Natural killer cell (primary cell): ENCODE data around the gene SPATA31C1. TPM values are rescaled to one million over a fixed set of nuclear protein-coding genes. Genes with fewer than 3 reads are reported as not detected.
"Not testable (repeated sequence)": the region's sequence is repeated elsewhere in the genome, so short reads cannot be mapped to it uniquely, and the experiment has no call there.

Source experiments
- ATAC-seq, 3 donors: fragments of 150-1000 bp in 2 of 3; fragments of 200-7000 bp in 1 of 3; cut with Tn5 transposase; 1 replicate in 1 of 3; 2 replicates in 2 of 3; pipeline ENCODE4 v1.10.0; 2021; ENCODE audit warnings: mild to moderate bottlenecking in 2 of 3, moderate library complexity in 2 of 3
- DNase-seq, 2 donors: peaks; one replicate each; pipeline versions ENCODE4 v3.0.0 to v3.0.0-alpha.2; 2013 to 2021; ENCODE audit warnings: mixed read lengths in 1 of 2
- H3K27ac ChIP-seq: one replicate; pipeline ENCODE4 v1.5.1; 2013; ENCODE audit warnings: mild to moderate bottlenecking, low read length
- H3K27me3 ChIP-seq: one replicate; pipeline ENCODE4 v1.6.1; 2013; ENCODE audit warnings: low read length; ENCODE audit not compliant: control insufficient read depth, insufficient read depth
- H3K36me3 ChIP-seq: one replicate; pipeline ENCODE4 v1.6.1; 2013; ENCODE audit warnings: low read length; ENCODE audit not compliant: control insufficient read depth, insufficient read depth
- H3K4me1 ChIP-seq: one replicate; pipeline ENCODE4 v1.6.1; 2013; ENCODE audit warnings: low read length; ENCODE audit not compliant: control insufficient read depth, insufficient read depth
- H3K4me3 ChIP-seq: one replicate; pipeline ENCODE4 v1.5.1; 2013; ENCODE audit warnings: low read length
- H3K9me3 ChIP-seq: one replicate; pipeline ENCODE4 v1.6.1; 2013; ENCODE audit warnings: low read length; ENCODE audit not compliant: control insufficient read depth, insufficient read depth
- H3K27ac Mint-ChIP-seq, 2 donors: one replicate each; pipeline ENCODE4 v1.8.0; 2022; ENCODE audit warnings: mild to moderate bottlenecking in 2 of 2, mixed read lengths in 2 of 2, moderate library complexity in 1 of 2
- H3K27me3 Mint-ChIP-seq, 2 donors: one replicate each; pipeline ENCODE4 v1.8.0; 2022; ENCODE audit warnings: low read depth in 2 of 2, mixed read lengths in 2 of 2
- H3K36me3 Mint-ChIP-seq: one replicate; pipeline ENCODE4 v1.8.0; 2022; ENCODE audit warnings: mixed read lengths
- H3K4me1 Mint-ChIP-seq, 2 donors: one replicate each; pipeline ENCODE4 v1.8.0; 2022; ENCODE audit warnings: mixed read lengths in 2 of 2
- H3K4me3 Mint-ChIP-seq: one replicate; pipeline ENCODE4 v1.8.0; 2022; ENCODE audit warnings: mild to moderate bottlenecking, moderate library complexity, mixed read lengths
- H3K9me3 Mint-ChIP-seq, 2 donors: one replicate each; pipeline ENCODE4 v1.8.0; 2022; ENCODE audit warnings: mixed read lengths in 2 of 2
- WGBS: methylation state at CpG from one replicate; pipeline ENCODE4 v1.1.7; 2013; ENCODE audit warnings: missing lambda C conversion rate; ENCODE audit not compliant: insufficient coverage; 5-methylcytosine and 5-hydroxymethylcytosine counted together
- intact Hi-C: fragments of 100-400 bp; cut with micrococcal nuclease; formaldehyde crosslinking; loops from one replicate; pipeline ENCODE4 v1.14.2; 2022
- total RNA-seq, 4 donors: library from RNA; stranded (reverse); fragments of 120-200 nt in 1 of 4; gene quantifications; one replicate each; pipeline versions ENCODE4 v1.2.3 to v1.2.4, GENCODE V29; 2013 to 2022
- TF ChIP-seq, protein P1 (sequence below): fragments of 200-600 bp; IDR thresholded peaks from one replicate; pipeline ENCODE4 v1.8.0; 2022; ENCODE audit warnings: antibody characterized with exemption

The SPATA31C1 gene
- total RNA-seq, 3 donors from 2014 or later (not counting 1 experiment from before 2014, with no cell fraction given) = not detected

DNA sequence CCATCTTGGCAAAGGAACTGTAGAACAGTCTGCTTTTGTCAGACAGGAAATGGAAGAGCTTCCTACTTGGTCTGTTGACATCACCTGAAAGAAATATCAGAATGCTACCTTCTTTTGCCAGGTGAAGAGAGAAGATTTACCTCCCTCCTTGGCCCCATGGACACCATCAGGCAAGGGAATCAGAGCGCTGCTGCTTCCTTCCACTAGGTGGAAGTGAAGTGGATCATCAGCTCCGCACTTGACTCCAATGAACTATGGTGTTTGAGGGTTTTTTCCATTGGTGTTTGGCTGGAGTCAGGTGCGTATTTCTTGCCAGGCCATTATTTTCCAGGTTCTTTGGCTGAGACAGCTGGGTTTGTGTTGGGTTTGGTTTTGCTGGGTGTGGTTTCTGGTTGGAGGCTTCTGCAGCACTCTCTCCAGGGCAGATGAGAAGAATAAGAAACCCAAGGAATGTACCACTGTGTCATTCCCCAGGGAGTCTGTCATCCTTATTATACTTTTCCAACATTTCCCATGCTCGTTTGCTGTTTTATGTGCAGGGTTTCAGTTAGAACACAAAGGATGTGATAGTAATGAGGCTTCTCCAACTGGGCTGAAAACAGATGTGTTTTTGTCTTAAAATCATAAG is 22.6 kb upstream of the SPATA31C1 start:
- H3K36me3 Mint-ChIP-seq = no peaks in the 10 kb centered on the region
- H3K27me3 ChIP-seq = no peaks in the 10 kb centered on the region
- peaks cover 2% of the 10 kb centered on the region for H3K9me3 ChIP-seq
- H3K27ac Mint-ChIP-seq = no peak overlapping the region
- no peak overlapping the region for H3K27ac ChIP-seq
- H3K9me3 Mint-ChIP-seq = peaks cover 0 to 3% of the 10 kb centered on the region in 2 donors
- no peak overlapping the region for H3K4me3 Mint-ChIP-seq
- WGBS = 80% methylated on average over 3 of the region's 4 CpGs
- intact Hi-C loops = no loop called here
- H3K4me1 ChIP-seq = no peaks in the 10 kb centered on the region
- no peaks in the 10 kb centered on the region for H3K36me3 ChIP-seq
- H3K4me1 Mint-ChIP-seq = no peaks in the 10 kb centered on the region
- TF ChIP-seq, protein P1, sequence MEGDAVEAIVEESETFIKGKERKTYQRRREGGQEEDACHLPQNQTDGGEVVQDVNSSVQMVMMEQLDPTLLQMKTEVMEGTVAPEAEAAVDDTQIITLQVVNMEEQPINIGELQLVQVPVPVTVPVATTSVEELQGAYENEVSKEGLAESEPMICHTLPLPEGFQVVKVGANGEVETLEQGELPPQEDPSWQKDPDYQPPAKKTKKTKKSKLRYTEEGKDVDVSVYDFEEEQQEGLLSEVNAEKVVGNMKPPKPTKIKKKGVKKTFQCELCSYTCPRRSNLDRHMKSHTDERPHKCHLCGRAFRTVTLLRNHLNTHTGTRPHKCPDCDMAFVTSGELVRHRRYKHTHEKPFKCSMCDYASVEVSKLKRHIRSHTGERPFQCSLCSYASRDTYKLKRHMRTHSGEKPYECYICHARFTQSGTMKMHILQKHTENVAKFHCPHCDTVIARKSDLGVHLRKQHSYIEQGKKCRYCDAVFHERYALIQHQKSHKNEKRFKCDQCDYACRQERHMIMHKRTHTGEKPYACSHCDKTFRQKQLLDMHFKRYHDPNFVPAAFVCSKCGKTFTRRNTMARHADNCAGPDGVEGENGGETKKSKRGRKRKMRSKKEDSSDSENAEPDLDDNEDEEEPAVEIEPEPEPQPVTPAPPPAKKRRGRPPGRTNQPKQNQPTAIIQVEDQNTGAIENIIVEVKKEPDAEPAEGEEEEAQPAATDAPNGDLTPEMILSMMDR = no peak
- no peak overlapping the region for H3K4me3 ChIP-seq
- H3K27me3 Mint-ChIP-seq = peaks cover 7 to 50% of the 10 kb centered on the region in 2 donors
- DNase-seq = no peak
- ATAC-seq = no peak

GRCh38 chr9:87896891-87897290 is 20.9 kb upstream of the SPATA31C1 start:
- peaks cover 2% of the 10 kb centered on the region for H3K9me3 ChIP-seq
- no peaks in the 10 kb centered on the region for H3K27me3 ChIP-seq
- H3K36me3 Mint-ChIP-seq = no peaks in the 10 kb centered on the region
- no peak overlapping the region for H3K27ac ChIP-seq
- ATAC-seq (no peak), DNase-seq (no peak)
- no peaks in the 10 kb centered on the region for H3K4me1 ChIP-seq
- H3K9me3 Mint-ChIP-seq = peaks cover 3% of the 10 kb centered on the region in 2 donors
- TF ChIP-seq, protein P1 = no peak
- H3K36me3 ChIP-seq = no peaks in the 10 kb centered on the region
- intact Hi-C loops = no loop called here
- H3K4me3 Mint-ChIP-seq = no peak overlapping the region
- H3K4me3 ChIP-seq = no peak overlapping the region
- H3K27me3 Mint-ChIP-seq = peaks cover 9 to 47% of the 10 kb centered on the region in 2 donors
- H3K4me1 Mint-ChIP-seq = no peaks in the 10 kb centered on the region
- no peak overlapping the region for H3K27ac Mint-ChIP-seq

GRCh38 chr9:87898151-87898550 is 19.6 kb upstream of the SPATA31C1 start:
- Mint-ChIP-seq H3K4me3 (no peak overlapping the region), H3K9me3 (peaks cover 3% of the 10 kb centered on the region in 2 donors), H3K27me3 (peaks cover 9 to 49% of the 10 kb centered on the region in 2 donors), H3K4me1 (no peaks in the 10 kb centered on the region), H3K36me3 (no peaks in the 10 kb centered on the region), H3K27ac (no peak overlapping the region)
- H3K36me3 ChIP-seq = no peaks in the 10 kb centered on the region
- no peaks in the 10 kb centered on the region for H3K27me3 ChIP-seq
- no peaks in the 10 kb centered on the region for H3K4me1 ChIP-seq
- ATAC-seq (no peak), DNase-seq (no peak)
- H3K4me3 ChIP-seq = no peak overlapping the region
- H3K27ac ChIP-seq = no peak overlapping the region
- H3K9me3 ChIP-seq = peaks cover 2% of the 10 kb centered on the region
- TF ChIP-seq, protein P1 = no peak
- intact Hi-C loops = no loop called here

- H3K4me1 ChIP-seq, DNase-seq, H3K9me3 ChIP-seq, H3K4me1 Mint-ChIP-seq, H3K27ac Mint-ChIP-seq, H3K27ac ChIP-seq, H3K4me3 Mint-ChIP-seq, H3K4me3 ChIP-seq, H3K27me3 ChIP-seq, intact Hi-C loops, H3K36me3 ChIP-seq, ATAC-seq, H3K9me3 Mint-ChIP-seq, H3K36me3 Mint-ChIP-seq: not testable (repeated sequence)
- peaks cover 11 to 28% of the 10 kb centered on the region in 2 donors for H3K27me3 Mint-ChIP-seq
- WGBS = 86% methylated on average over 11 of the region's 11 CpGs
Observed at GRCh38 chr9:87902371-87902770, 15.4 kb upstream of the SPATA31C1 start.
